GM21390 (cell line): Measurements from ENCODE around the gene TSPAN11.
"Not testable (repeated sequence)": the region's sequence is repeated elsewhere in the genome, so short reads cannot be mapped to it uniquely, and the experiment has no call there.

Experiments
- ATAC-seq: cut with Tn5 transposase; IDR thresholded peaks from one replicate; pipeline ENCODE4 v1.9.1; 2021; ENCODE audit not compliant: unreplicated experiment

TSPAN11 gene, protein sequence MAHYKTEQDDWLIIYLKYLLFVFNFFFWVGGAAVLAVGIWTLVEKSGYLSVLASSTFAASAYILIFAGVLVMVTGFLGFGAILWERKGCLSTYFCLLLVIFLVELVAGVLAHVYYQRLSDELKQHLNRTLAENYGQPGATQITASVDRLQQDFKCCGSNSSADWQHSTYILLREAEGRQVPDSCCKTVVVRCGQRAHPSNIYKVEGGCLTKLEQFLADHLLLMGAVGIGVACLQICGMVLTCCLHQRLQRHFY

GRCh38 chr12:30926243-30927221 is at the start of gene TSPAN11:
TSS of gene TSPAN11 (plus strand) at chr12:30926748. CDS start at chr12:30953992, 27,244 bp downstream.
- ATAC-seq: no peak

- ATAC-seq: no peak
Measured at GRCh38 chr12:30877105-30877875, 49.3 kb upstream of the TSPAN11 start.

DNA sequence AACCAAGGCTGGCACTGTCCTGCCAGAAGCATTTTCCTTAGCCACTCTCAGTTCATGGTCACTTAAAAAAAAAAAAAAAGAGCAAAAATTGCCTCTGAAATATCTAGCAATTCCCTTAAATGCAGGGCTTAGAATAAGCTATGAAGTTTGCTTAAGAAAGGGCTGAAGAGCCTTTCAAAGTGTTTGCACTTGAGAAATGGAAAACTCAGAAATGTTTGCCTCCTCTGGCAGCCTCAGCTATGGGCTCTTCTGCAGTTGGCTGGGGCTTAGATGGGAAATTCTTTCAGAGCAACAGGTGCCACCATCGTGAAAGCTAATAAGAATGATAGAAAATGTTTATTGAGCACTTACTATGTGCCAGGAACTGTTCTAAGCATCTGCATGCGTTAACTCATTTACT is 48.5 kb upstream of the TSPAN11 start:
- ATAC-seq: no peak

- ATAC-seq: no peak
Measured at GRCh38 chr12:30880061-30880460, 46.5 kb upstream of the TSPAN11 start.

GRCh38 chr12:30880813-30881212 is 45.7 kb upstream of the TSPAN11 start:
- no peak for ATAC-seq

DNA sequence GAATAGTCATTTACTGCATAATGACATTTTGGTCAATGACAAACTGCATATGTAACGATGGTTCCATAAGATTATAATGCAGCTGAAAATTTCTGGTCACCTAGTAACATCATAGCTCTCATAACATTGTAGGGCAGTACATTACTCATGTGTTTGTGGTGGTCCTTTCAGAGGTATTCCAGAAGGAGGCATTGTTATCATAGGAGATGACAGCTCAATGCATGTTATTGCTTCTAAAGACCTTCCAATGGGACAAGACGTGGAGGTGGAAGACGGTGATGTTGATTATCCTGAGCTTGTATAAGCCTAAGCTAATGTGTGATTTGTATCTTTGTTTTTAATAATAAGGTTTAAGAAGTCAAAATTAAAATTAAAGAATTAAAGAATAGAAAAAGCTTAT is 43.8 kb upstream of the TSPAN11 start:
- no peak for ATAC-seq

DNA sequence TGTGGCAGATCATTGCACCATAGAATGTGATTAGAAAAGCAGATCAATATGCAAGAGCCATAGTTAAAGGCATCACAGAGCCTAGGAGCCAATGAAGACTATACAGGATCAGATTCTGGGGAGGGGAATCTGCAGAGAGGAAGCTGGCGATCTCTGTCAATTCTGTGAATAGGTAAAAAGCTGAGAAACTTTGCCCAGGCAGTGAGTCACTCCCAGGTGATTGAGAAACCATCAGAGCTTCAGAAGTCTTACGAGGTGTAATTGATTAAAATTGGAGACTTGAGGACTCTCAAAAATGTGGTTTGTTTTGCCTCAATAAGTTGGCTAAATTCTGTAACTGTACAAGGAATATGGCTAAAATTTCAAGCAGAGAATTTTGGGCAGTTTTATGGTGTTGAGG is 41.7 kb upstream of the TSPAN11 start:
- no peak for ATAC-seq

- no peak for ATAC-seq
Measured at GRCh38 chr12:30885321-30885720, 41.2 kb upstream of the TSPAN11 start.

DNA sequence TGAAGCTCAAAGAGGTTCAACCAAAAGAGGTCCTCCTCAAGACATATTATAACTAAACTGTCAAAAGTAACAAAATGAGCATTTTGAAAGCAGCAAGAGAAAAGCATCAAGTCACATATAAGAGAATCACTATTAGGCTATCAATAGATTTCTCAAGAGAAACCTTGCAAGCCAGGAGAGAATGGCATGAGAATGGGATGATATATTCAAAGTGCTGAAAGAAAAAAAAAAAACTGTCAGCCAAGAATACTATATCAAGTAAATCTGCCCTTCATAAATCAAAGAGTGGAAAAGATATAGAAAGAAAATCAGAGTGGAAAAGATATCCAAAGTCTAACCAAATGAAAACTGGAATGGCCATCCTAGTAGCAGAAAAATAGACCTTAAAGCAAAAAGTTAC is 39.3 kb upstream of the TSPAN11 start:
- ATAC-seq: no peak

DNA sequence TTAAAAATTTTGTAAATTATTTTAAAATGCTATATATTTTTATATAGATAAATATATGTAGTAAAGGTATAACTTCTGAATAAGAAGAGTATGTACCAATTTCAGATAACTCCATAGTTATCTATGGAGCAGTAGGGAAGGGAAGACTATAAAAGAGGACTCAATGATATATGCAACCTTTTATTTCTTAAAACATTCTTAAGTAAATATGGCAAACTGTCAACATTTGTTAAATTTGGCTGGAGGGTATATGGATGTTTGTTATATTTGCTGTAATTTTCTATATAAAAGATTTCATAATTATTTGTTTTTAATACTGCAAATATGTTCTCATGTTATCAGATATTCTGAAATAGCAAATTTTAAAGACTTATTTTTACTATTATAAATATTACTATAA is 38.3 kb upstream of the TSPAN11 start:
- no peak for ATAC-seq

- not testable (repeated sequence) for ATAC-seq
Measured at GRCh38 chr12:30894531-30894930, 32.0 kb upstream of the TSPAN11 start.

- ATAC-seq: no peak
Measured at GRCh38 chr12:30896461-30896860, 30.1 kb upstream of the TSPAN11 start.

DNA sequence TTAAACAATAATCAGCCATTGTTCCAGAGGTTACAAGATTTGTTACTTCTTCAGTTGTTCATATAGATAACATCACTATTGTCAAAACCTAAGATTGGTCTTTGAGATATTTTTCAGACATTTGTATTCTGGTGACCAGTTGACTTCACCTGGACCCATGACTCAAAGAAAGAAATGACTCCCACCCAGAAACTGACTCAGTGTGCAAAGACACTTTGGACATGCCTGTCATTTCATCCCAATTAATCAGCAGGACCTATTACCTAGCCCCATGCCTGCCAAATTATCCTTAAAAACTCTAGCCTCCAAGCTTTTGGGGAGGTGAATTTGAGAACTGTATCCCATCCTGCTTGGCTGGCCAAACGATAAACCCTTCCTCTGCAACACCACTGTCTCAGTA is 27.7 kb upstream of the TSPAN11 start:
- no peak for ATAC-seq

- ATAC-seq: no peak
Measured at GRCh38 chr12:30900351-30900750, 26.2 kb upstream of the TSPAN11 start.

DNA sequence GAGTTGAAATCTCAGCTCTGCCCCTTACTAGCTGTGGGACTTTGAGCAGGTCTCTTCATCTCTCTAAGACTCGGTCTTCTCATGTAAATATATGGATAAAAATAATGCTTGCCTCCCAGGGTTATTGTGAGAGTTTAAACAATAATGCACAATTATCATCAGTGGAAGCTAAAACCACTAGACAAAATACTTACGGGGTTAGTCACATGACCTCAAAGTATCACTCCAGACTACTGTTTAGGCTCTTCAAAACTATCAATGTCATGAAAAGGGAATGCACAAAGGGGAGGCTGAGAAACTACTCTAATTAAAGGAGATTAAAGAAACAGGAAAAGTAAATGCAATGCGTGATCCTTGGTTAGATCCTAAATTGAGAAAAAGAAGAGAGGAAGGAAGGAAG is 24.5 kb upstream of the TSPAN11 start:
- no peak for ATAC-seq

- ATAC-seq: no peak
Measured at GRCh38 chr12:30902596-30902995, 24.0 kb upstream of the TSPAN11 start.

GRCh38 chr12:30905463-30906009 is 21.0 kb upstream of the TSPAN11 start:
- ATAC-seq: no peak

GRCh38 chr12:30908076-30908721 is 18.3 kb upstream of the TSPAN11 start:
- ATAC-seq: no peak

DNA sequence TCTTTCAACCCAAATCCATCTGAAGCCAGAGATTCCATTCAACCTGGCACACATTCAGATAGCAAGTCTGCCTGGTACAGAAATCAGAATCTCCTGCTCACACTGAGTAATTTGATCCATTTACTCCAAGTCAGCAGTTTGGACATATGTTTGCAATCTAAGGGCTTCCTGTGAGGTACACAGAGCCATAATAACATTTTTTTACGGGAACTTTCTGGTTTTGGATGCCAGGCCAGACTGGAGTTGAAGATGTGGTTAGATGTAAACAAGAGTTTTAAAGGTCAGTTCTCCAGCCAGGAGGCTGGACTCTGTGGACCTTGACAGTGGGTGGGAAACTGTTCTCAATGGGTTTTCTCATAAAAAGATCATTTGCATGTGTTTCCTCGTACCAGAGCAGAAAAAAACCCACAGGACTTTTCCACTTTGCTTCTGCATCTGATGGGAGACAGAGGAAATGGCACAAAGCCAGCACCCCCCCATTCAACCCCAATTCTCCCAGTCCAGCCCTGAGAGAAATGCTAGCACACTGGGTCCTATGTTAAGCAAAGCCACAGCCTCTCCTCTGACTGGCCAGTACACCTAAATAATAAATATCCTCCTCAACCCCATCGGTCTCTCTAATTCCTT is 17.7 kb upstream of the TSPAN11 start:
- no peak for ATAC-seq

DNA sequence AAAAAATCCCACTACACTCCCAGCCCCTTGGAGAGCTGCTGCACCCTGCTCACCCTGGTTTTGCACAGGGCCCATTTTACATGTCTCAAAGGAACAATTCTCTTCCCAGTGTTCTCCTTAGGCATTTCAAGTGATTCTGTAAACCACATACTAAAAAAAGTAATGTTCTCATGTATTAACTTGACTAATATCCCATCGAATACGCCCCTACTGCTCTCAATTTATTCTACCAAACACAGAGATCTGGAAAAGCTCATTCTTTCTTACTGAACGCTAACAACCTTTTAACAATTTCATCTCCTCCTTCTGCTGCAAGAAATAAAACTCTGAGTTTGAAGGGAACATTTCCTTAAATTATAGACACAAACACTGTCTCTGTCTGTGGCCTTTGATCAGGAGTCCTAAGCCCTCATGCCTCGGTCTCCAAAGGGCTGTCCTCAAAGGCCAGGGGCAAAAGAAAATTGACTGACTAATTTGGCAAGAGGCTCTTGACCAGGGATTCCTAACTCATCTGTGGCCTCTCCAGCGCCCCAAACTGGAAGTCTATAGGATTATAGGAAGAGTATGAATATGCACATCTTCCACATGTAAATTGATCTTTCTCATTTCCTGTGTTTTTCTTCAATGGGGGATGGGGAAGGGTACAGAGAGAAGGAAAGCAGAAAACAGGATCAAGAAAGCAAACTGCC is 17.1 kb upstream of the TSPAN11 start:
- ATAC-seq: no peak
